Measurements from ENCODE around the gene HNRNPC.

GRCh38 chr14:21233457-21234076 is 35.7 kb downstream of the HNRNPC start:
- TF ChIP-seq EZH2 (IDR thresholded peaks at IDR 0.05; ENCODE audit: insufficient read depth, poor library complexity, severe bottlenecking), result no peak
- no peak for TF ChIP-seq EZH2phosphoT487 (IDR thresholded peaks at IDR 0.05; ENCODE audit: insufficient read depth, low read depth)
